NCI-H82 treated with DMSO at 0.1 percent for 48 hours (cell line): Measurements from ENCODE around the gene C1orf53.

Experiments
- DNase-seq: peaks from one replicate; lab custom pipeline; 2025; ENCODE audit not compliant: unreplicated experiment; lab: John Stamatoyannopoulos, UW

The C1orf53 gene

GRCh38 chr1:197907846-197908616, 5.6 kb downstream of the C1orf53 start:
- no peak for DNase-seq

DNA sequence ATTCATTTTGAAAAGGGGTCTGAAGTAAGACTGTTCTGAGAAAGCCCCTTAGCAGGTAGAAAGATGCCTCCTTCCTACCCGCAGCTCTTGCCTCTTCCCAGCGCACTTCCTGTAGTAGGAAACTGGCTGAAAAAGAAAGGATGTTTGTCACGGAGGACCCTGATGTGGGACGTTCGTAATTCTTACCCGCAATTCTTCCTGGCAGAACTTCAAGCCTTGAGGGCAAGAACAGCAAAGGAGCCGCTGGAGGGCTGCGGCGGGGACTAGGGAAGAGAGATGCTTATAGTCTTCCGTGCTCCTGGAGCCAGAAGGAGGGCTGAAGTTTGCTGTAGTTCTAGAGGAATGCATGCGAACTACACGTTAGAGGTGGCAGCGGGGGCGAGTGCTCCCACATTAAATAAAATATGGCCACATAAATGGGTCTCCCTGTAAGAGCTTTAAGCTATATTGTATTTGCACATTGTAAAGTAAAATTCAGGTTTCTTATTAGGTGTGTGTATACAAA, 6.3 kb downstream of the C1orf53 start:
- DNase-seq: no peak

DNA sequence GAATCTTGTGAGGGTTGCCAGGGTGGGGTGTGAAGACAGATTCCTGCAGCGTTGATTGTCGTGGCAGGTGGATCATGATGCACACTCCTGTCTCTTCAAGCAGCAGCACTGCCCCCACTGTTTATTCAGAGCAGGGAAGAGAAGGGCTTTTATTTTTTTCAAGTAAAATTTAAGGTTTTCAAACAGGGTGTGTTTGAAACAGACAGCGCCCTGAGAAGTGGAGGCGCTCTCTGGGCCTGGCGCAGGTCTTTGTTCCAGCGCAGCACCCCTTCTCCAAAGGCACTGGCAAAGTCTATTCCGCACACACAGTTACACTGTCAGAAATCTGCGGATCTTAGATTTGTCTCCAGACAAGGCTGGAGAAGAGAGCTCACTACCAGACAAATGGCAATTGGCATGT, 7.0 kb downstream of the C1orf53 start:
- no peak for DNase-seq

- DNase-seq: no peak
Observed at GRCh38 chr1:197910120-197910991, 7.9 kb downstream of the C1orf53 start.

DNA sequence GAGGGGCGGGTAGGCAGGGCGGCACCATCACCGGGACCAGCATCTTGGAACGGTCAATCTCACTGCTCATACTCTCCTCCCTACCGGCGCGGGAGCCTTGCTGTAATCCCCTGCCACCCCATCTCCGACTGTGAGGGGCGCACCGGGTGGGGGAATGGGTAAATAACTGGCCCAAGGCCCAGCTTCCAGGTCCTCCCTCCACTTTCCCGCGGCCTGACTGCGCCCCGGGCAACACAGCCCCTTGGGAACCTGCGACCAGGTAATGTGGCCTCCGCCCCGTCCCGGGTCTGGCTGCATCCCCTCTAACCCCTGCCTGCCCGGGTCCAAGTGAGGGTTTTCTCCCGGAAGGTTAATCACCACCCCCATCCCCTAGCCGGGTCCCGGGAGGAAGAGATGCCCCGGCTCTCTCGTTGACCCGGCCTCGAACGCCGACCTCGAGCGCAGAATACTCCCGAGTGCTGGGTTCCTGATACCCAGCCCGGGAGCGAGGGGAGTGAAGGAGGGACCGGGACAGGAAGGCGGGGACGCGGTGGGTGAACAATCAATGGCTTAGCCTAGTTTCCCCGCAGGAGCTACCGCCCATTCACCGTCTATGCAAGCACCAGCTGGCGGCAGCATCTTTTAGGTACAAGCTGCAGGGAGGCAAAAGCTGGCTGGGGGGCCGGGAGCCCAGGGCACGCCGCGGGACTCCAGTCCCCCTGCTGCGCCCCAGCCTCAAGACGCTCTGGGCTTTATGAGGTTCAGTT, 8.9 kb downstream of the C1orf53 start:
- peak; percentile 9 for DNase-seq

DNA sequence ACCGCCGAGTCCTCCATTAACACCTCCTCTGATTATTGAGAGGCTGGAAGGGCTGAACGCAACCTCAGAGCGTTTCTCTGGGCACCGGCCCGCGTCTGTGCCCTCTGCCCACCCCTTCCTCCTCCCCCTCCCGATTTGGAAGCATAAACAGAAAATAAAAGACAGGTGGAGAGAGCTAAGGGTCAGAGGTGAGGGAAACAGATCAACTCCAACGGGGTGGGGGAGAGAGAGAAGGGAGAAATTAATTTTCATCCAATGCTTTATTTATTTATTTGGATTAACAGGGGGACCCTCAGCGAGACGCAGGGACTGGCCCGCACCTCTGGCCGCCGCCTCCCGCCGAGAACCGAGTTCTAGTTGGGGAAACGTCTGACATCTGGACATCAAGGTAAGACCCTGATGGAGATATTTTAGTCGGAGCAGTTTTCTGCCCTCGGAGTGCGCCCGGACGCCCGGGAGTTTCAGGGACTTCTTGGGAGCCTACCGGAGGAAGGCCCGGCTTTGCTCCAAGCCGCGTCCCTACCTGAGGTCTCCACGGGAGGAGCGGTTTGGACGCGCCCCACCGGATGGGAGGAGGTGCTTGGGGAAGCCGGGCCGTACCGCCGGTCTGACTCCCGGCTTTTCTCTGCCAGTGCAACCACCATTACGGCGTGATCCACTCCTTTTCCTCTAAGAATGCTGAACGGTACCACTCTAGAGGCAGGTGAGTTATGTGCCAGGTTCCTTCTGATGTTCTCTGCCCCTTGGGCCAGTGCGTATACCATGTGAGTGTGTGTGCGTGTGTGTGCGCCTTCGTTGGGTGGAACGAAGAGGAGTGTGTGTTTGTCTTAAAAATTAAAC, 9.6 kb downstream of the C1orf53 start:
- no peak for DNase-seq

DNA sequence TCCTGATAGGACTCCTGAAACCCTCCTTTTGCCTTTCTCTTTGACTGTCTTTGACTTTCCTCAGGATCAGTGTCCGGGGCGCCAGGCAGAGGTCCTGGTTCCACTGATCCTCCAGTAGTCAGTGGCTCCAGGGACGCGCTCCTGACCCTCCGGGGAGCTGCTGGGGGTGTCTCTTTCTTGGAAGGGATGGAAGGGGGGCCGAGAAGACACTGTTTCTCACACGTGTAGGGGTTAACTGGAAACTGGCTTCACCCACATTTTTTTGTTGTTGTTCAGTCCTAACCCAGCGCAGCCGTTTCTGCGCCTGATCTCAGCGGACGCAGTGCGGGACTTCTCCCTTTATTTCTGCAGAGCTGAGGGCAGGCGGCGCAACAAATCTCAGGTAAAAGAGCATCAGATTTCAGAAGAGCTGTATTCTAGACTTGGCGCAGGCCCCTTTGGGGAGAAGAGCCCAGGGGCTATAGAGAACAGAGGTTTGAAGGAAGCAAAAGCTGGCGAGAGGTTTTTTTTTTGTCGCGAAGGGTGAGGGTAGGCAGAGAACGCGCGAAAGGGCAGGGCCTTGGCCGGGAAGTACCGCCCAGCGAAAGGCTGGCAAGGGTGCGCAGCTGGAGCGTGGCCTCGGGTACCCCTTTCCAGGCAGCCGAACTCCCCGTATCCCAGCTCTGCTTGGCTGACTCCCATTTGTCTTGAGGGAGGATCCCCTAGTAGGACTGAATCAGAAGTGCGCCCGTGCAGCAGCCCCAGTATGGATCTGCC, 10.5 kb downstream of the C1orf53 start:
- no peak for DNase-seq

DNA sequence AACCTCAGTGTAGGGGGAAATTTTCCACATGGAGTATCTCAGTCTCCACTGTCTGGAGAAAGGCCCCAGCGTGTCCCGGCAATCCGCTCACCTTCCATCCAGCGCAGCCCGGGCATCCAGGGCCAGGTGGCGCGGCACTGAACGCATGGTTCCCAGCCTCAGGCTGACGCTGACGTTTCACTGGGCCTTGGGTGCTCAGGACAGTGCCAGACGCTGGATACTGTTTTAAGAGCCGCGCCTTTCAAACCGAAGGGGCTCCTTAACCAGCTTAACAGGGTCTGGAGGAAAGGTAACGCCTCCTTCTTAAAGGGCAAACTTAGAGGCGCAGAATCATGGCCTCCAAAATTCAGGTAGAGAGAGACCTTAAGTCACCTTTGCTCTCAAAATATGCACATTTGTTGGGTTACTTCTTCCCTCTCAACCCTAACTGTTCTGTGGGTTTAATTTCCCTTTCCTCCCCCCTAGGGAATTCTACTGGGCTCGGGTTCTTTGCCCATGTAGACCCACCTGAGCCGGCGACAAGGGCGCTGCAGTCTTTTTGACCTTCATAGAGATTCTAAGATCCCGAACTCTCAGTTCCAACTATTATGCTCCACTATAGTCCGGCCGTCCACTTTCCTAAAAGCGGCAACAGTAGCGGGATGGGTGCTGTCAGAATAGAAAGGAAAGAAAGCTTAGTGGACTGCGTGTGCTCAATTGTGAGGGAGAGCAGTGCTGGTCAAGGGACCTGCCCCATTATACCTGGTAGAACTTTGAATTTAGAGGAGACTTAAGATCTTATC, 11.3 kb downstream of the C1orf53 start:
- DNase-seq: no peak

DNA sequence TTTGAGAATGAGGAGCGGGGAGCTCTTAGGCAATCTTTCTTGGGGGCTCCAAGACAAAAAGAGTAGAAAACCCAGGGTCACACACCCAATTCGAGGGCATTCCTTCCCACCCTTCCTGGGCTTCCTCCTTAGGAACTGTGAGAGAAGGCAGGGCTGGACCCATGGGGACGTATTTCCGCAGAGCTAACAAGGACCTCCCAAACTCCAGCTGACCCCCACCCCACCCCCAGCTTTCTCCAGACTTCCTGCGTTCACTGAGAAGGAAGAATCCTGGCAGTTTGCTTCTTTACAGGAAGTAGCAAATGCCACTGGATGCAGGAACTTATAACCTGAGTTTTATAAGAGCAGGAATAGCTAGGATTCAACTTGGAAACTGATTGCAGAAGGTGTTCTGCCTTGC, 12.1 kb downstream of the C1orf53 start:
- no peak for DNase-seq

GRCh38 chr1:197915260-197915861, 12.9 kb downstream of the C1orf53 start:
- peak; percentile 62 for DNase-seq

DNA sequence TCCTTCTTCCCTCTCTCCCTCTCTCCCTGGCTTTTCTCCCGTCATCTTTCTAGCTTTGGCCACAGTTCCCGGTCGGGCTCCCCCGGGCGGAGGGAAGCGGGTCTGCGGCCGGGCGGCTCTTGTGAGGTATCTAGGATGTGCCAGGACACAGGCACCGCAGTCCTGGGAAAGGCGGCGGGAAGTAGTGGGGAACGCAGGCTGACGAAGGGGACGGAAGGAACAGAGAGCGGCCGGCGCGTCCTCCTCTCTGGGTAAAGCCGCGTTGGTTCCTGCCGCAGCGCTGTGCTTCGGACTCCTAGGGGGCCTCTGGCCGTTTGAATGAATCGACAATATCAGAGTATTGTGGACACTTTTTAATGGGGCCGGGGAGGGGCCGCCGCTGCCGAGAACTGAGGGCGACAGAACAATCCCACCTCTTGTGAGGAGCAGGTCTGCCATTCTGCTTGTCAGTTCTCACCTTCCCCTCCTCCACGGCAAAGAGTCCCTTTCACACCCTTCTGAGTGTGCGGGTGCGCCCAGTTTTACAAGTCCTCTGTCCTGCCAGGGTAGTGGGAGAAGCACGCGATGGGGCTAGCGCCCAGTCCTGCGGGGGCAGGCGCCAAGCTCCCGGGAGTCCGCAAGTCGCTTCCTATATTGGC, 13.6 kb downstream of the C1orf53 start:
- peak; percentile 82 for DNase-seq

GRCh38 chr1:197916500-197916983, 14.1 kb downstream of the C1orf53 start:
- DNase-seq: no peak

DNA sequence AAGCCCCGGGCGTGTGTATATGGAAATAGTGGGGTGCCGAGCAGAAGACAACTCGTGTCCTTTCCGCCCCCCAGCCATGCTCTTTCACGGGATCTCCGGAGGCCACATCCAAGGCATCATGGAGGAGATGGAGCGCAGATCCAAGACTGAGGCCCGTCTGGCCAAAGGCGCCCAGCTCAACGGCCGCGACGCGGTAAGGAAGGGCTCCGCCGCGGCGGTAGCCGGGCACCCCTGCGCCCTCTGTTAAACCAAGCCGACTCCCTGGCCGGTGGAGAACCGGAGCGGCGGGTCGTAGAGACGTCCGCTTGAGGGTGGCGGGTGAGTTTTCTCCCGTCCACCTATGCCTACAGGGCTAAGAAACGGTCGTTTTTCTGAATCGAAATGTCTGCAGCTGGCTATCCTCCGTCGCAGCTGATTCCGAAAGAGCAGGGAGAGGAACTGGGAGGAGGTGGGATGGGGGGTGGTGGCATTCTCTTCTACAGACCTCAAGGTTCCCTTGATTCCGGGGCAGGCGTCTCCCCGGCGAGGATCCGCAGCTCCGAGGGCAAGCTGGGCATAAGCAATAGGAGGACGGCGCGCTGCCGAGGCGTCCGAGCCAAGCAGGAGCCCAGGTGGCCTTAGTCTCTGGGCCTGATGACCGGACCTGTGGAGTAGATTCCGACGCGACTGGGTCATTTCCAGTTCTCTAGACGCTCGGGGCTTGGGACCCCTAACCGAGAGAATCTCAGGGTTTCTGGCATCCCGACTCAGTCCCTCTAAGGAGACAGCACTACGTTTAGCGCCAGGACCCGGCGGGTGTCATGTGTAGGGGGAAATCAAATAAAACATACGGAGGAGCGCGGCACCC, 15.6 kb downstream of the C1orf53 start:
- DNase-seq: no peak

- DNase-seq: no peak
Observed at GRCh38 chr1:197918807-197919345, 16.4 kb downstream of the C1orf53 start.

GRCh38 chr1:197919346-197920066, 17.1 kb downstream of the C1orf53 start:
- DNase-seq: no peak

DNA sequence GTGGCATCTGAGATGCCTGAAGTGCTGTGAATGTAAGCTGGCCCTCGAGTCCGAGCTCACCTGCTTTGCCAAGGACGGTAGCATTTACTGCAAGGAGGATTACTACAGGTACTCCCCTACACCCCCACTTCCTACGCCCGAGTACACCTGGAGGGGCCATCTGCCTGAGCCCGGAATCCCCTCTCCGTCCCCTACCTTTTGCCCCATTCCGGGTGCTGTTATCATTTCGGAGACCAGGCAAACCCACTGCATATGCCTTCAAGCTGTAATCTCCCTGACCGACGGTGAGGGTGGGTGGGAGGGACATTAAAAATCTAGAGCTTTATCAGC, 17.6 kb downstream of the C1orf53 start:
- DNase-seq: no peak
